Eye (tissue), 1 donor: ENCODE results near the gene ZNF616.
A peak's percentile ranks its signal among the peaks of the same experiment; 100 is the strongest.

Source experiments
- DNase-seq: peaks from one replicate; pipeline ENCODE4 v3.0.0-alpha.2; 2015

The ZNF616 gene

DNA sequence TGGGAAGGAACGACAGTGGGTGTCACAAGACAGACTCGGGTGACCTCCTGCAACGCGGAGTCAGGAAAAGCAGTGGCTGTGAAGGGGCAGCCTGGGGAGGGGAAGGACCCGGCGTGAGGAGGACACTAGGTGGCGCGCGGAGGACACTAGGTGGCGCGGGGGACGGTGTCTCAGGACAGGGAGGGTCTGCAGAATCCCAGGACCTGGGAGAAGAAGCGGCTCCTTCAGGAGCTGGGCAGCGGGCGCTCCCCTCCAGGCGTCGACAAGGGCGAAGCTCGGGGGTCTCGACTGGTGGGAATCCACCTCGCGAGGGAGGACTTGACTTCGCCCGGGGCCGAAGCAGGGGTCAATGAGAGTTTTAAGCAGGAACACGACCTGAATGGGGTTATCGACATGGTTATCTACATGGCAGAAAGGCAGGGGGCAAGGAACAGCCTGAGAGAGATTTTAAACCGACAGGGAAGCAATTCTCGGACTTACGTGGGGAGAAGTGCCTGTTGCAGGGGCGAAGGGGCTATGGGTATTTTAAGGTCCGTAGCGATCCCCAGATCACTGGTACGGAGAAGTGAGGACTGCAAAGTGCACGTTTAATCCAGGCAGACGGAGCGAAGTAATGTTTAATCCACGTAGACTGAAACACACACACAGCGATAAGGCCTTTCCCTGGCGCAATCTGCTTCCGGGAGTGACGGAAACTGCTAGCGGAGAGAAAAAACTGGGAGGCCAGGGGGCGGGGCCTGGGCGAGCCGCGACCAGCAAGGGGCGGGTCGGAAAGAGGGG lies at the start of gene ZNF616:
ZNF616 (minus strand) TSS at position 687 of the 780 bp plus-strand sequence. CDS start 9,426 bp downstream, outside the sequence.
- peak; percentile 98 for DNase-seq

- no peak for DNase-seq
Measured at GRCh38 chr19:52188822-52189734, 49.3 kb upstream of the ZNF616 start.

- no peak for DNase-seq
Measured at GRCh38 chr19:52187407-52187806, 47.7 kb upstream of the ZNF616 start.

DNA sequence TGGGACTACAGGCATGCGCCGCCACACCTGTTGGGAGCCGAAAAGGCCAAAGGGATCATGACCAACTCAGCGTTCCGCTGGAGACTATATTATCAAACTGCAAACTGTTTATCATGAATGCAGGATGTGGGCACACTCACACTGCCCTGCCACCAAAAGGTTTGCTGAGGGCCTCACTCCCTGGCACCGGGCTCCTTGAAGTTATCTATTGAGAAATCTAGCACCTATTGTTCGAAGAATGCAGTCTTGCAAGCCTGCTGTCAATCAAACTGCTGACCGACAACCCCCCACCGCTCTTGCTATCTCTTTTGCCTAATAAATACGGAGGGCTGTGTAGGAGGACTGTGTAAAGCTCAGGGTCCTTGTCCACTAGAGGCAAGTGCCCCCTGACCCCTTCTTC lies 36.8 kb upstream of the ZNF616 start:
- DNase-seq, result no peak

- no peak for DNase-seq
Measured at GRCh38 chr19:52172347-52172746, 32.6 kb upstream of the ZNF616 start.

GRCh38 chr19:52171321-52172169 lies 31.8 kb upstream of the ZNF616 start, which contains the start of gene ZNF836:
TSS of gene ZNF836 (minus strand) at chr19:52171621. CDS start at chr19:52168072, 3,549 bp downstream.
- DNase-seq, result peak; percentile 93

DNA sequence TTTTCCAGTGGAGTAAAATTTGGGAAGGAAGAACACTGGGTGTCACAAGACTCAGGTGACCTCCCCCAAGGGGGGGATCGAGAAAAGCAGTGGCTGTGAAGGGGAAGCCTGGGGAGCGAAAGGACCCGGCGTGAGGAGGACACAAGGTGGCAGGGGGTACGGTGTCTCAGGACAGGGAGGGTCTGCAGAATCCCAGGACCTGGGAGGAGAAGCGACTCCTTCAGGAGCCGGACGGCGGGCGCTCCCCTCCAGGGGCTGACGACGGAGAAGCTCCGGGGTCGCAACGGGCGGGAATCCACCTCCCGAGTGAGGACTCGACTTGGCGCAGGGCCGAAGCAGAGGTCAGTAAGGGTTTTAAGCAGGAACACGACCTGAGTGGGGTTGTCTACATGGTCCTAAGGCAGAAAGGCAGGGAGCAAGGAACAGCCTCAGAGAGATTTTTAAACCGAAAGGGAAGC lies 31.2 kb upstream of the ZNF616 start:
- no peak for DNase-seq

GRCh38 chr19:52170304-52170703 lies 30.6 kb upstream of the ZNF616 start:
- no peak for DNase-seq

GRCh38 chr19:52155596-52156359 lies 16.0 kb upstream of the ZNF616 start:
- no peak for DNase-seq

- DNase-seq, result no peak
Measured at GRCh38 chr19:52148256-52148655, 8.5 kb upstream of the ZNF616 start.

GRCh38 chr19:52142001-52142595 lies 2.4 kb upstream of the ZNF616 start:
- no peak for DNase-seq

GRCh38 chr19:52141203-52141602 lies 1.5 kb upstream of the ZNF616 start:
- no peak for DNase-seq

GRCh38 chr19:52140032-52140710 lies 433 bp upstream of the ZNF616 start:
- no peak for DNase-seq

DNA sequence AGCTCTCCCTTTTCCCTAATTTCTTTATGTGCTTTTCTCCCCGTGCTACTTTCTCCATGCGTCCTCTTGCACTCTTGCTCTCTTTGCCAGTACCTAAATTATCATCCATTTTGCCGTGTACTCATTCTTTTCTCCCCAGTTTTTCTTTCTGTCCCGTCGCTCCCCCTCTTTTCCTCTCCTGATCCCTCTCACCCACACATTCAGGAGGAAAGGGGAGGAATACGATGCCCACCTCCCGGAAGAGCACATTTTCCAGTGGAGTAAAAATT lies 821 bp downstream of the ZNF616 start:
- DNase-seq, result no peak

GRCh38 chr19:52138278-52138982 lies 1.3 kb downstream of the ZNF616 start:
- peak; percentile 90 for DNase-seq

DNA sequence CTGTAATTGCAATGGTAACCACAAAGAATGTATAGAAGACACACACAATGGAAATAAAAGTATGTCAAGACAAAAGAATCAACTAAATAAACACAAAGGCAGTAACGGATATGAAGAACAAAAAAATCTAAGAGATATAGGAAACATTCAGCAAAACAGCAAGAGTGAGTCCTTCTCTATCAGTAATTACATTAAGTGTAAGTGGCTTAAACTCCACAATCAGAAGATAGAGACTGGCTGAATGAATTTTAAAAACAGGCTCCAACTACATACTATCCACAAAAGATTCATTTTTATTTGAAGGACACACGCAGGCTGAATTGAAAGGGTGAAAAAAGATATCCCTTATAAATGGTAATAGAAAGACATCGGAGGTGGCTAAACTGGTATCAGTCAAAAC lies 19.5 kb downstream of the ZNF616 start:
- DNase-seq, result no peak

GRCh38 chr19:52115526-52116053 lies 24.1 kb downstream of the ZNF616 start:
- DNase-seq, result no peak

GRCh38 chr19:52114691-52115090 lies 25.0 kb downstream of the ZNF616 start:
- no peak for DNase-seq

DNA sequence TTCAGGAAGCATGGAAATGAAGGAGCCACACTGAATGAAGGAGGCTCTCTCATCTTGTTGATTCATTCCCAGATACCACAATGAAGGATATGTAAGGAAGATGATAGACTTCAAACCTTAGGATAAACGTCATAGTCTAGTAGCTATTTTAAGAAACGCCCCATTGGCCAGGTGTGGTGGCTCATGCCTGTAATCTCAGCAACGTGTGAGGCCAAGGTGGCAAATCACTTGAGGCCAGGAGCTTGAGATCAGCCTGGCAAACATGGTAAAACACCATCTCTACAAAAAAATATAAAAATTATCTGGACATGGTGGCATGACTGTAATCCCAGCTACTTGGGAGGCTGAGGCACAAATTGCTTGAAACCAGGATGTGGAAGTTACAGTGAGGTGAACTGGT lies 27.1 kb downstream of the ZNF616 start:
- no peak for DNase-seq

- DNase-seq, result no peak
Measured at GRCh38 chr19:52110780-52111179, 29.0 kb downstream of the ZNF616 start.
